GM10266 (cell line): Measurements from ENCODE around the gene MYH6.

ENCODE experiments used
- DNase-seq: peaks from one replicate; pipeline ENCODE4 v3.0.0; 2012; ENCODE audit errors: extremely low spot score
- TF ChIP-seq, protein P1 (sequence below): IDR thresholded peaks from 2 replicates; pipeline ENCODE4 v1.5.1; 2012; ENCODE audit warnings: mild to moderate bottlenecking, low read depth; ENCODE audit not compliant: control insufficient read depth, insufficient read depth; ENCODE audit errors: missing control alignments

Gene MYH6

DNA sequence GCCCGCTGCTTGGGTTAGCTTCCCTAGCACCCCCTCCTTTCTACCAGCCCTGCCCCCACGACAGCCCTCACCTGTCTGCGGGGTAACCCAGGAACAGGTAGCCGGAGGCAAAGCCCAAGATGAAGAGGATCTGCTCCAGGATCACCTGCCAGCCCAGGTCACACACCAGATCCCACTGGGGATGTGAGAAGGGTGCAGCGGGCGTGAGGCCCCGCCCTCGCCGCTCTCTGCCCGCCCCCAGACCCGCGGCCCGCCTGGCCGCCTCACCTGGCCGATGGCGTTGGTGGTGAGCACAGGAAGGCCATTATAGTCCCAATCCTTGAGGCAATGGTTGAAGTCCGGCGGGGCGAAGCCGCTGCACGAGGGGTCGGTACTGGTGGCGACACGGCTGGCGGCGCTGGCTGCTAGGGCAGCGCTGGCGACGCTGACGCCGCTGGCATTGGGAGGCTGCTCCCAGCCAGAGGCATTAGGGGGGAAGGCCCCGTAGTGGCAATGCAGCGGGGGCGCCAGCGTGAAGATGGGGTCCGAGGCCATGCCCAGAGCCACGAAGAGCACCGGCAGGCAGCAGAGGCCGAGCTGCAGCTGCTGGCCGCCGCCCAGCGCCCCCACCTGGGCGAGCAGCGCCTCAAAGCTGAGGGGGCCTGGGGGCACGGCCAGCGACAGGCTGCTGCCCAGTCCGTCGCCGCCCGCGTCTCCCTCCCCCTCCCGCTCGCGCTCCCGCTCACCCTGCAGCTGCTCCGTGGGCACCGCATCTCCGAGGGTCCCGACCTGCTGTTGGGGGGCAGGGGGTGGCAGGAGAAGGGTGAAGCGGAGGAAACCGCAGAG lies 56.2 kb downstream of the MYH6 start:
- peak; percentile 33 for DNase-seq
- TF ChIP-seq, protein P1, sequence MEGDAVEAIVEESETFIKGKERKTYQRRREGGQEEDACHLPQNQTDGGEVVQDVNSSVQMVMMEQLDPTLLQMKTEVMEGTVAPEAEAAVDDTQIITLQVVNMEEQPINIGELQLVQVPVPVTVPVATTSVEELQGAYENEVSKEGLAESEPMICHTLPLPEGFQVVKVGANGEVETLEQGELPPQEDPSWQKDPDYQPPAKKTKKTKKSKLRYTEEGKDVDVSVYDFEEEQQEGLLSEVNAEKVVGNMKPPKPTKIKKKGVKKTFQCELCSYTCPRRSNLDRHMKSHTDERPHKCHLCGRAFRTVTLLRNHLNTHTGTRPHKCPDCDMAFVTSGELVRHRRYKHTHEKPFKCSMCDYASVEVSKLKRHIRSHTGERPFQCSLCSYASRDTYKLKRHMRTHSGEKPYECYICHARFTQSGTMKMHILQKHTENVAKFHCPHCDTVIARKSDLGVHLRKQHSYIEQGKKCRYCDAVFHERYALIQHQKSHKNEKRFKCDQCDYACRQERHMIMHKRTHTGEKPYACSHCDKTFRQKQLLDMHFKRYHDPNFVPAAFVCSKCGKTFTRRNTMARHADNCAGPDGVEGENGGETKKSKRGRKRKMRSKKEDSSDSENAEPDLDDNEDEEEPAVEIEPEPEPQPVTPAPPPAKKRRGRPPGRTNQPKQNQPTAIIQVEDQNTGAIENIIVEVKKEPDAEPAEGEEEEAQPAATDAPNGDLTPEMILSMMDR = no peak

DNA sequence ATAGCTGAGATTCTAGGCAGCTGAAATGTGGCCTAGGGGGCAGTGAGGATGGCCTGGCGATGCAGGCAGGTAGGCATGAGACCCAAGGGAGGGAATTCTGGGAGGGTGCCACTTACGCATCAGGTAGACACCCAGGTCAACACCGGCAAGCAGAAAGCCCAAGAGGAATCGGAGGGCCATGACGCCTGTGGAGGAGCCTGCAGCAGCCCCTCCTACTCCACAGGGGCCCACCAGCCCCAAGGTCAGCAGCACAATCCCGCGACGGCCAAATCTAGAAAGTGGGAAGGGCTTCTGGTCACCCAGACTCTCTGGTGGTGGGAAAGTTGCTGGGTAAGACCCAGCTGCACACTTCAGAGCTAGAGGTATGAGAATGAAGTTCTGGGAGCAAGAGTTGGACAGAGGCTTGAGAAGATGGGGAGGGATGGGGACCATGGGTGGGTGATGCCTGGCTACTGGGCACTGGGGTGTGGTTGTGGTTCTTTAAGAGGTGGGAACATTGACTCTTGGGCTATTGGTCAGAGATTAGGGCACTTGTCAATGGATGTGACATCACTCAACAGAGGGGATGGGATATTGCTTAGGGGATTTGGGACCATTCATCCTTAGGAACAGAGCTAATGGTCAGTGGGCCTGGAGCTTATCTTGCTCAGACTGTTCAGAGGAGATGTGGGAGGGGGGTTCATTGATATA lies 58.8 kb downstream of the MYH6 start:
- TF ChIP-seq, protein P1 = no peak
- peak; percentile 21 for DNase-seq

DNA sequence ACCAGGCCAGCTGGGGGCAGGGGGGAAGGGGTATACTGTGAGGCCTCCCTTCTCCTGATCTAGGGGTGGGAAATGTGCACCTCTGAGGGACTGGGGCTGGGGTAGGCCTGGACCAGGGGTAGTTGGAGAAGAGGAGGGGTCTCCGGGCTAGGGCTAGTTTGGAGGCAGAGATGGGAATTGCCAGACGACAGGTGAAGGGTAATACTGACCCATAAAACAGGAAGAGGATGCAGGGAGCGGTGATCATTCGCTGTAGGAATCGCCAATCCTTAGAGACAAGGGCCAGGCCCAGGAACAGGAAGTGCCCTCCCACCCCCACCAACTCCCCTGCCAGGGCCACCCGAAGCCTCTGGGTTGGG lies 59.8 kb downstream of the MYH6 start:
- DNase-seq = no peak
- TF ChIP-seq, protein P1 = no peak

DNA sequence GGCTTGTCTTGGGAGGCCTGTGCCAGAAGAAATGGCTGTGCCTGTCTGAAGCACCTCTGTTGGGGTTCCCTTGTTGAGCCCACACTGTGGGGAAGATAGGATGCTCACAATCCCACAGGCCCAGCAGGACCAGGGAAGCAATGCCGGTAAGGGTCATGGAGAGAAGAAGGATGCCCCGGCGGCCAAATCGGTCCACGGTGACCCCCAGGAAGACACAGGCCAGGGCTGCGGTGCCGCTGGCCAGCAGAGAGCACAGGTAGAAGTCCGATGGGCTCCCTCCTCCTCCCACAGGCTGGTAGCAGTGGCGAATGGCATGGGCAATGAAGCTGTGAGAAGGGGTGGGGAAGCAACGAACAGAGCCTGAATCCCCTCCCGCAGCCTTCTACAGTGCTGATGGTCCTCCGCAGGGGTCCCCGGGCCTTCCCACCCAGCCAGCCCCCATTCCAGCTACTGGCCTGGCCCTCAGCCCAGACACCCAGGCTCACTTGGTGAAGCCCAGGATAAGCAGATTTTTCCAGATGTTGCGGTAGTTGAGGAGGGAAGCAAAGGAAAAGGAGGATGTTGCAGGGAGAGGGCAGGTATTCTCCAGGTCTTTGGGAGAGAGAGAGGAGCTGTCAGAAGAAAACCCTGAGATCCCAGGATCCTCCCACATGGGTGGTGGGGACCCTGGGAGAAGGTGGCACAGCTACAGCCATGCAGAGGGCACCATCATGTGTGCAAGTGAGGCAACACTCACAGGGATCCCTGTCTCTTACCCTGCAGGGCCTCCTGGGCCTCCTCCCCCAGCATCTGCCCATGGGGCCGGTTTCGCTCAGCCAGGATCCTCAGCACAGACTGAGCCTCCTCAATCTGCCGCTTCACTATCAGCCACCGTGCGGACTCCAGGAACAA lies 60.4 kb downstream of the MYH6 start:
- no peak for DNase-seq
- TF ChIP-seq, protein P1 = no peak

DNA sequence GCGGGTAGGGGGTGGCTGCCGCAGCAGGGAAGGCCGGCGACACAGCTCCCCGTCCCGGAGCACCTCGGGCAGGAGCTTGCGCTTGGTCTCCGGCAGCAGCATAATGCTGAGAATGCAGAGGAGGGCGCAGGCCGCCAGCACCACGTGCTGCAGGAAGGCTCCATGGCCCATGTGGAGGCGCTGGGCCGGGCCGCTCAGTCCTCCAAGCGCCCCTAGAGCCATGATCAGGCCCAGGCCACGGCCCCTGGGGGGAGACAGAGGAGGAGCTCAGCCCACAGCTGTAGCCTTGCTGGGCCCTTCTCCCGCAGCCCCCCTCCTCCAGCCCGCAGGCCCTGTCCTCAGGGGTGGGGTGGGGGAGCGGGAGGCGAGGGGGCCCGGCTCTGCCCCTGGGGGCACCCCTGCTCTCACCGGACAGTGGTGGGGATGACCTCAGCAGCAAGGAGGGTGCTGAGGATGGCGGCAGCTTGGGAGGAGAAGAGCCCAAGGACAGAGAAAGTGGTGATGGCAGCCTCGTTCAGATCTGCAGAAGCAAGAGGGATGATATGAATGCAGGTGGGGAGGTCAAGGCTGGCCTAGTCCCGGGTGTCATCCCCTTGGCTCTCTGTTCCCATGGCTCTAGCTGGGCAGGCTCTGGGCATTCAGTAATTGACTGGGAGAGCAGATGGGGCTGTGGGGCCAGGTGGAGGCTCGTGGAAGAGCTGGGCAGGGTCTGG lies 61.2 kb downstream of the MYH6 start:
- TF ChIP-seq, protein P1 = no peak
- no peak for DNase-seq

DNA sequence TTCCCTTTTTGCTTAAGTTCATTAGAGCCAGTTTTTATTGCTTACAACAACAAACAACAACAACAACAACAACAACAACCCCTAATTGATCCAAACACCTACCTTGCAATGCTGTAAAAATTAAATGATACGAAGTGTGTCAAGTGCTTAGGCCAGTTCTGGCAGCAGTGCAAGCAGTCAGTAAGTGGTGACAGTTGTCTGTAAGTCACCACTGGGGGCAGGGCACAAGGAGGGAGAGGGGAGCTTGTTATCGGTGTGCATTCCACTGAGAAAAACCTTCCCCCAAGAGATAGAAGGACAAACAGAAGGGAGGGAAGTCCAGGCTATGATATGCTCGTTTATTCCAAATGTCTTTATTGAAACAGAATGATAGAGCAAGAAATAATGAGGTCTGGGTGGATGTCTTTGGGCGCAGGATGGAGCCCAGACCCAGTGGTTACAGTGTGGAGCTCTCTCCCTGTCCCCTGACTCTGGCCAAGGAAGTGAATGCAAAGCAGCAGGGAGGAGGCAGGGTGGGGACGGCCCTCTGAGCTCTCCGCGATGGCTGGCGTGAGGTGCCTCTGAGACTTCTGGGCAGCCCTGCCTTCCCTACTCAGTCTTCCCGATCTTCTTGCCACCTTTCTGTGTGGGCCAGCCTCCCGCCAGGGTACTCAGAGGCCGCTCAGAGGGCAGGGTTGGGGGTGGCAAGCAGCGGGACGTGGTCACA lies 61.9 kb downstream of the MYH6 start:
- TF ChIP-seq, protein P1 = no peak
- no peak for DNase-seq
